ENCODE data around the gene ARHGAP44.

The ARHGAP44 gene

DNA sequence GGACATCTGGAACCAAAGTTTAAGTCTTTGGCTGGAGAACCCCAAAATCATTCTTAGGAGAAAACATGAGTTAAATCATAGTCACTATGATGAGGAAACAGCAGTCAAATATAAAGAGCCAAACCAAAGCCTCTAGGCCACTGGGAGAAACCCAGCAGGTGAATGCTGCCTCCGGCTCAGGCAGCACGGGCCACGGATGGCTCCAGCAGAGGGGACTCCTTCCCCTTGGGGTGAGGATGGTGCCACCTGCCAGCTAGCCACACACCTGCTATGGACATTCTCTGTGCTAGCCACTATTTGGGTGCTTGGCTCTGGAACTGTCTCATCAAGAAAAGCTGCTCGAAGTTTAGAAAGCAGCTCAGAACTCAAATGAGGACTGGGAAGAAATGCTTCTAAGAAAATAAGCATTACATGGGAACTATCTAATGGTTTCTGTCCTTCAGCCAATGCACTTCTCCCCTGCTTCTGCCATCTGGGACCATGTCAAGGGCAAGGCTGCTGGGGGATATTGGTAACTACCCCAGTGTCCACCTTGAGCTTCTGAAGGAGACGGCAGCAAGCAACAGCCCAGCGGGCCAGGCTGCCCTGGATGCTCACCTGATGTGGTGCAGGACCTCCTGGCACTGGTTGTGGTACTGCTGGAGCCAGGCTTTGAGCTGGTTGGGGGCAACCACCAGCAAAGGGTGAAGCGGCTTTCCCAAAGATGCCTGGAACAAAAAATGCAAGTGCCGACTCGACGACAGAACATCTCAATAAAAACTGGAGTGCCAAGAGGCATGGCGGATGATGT, 206.0 kb downstream of the ARHGAP44 start:
- DNase-seq: no peak

GRCh38 chr17:12995896-12996295, 206.6 kb downstream of the ARHGAP44 start:
- no peak for DNase-seq

DNA sequence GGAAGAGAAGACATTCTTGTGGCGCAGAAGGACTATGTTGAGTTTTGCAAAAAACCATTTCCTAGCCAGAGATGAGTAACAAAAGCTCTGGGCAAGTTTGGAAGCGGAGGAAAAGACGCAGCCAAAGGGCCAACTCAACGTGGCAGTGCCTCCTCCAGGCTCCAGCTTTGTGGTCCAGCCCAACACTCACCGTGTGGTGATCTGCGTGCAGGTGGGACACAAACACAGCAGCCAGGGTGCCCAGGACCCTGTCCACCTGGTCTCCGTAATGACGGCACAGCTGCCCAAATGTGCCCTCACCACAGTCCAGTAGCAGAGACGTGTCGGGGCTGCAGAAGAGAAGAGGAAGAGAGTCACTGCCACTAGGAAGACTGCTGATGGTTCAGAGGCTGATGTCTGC, 207.1 kb downstream of the ARHGAP44 start:
- DNase-seq: no peak

- no peak for DNase-seq
Observed at GRCh38 chr17:12996941-12997340, 207.6 kb downstream of the ARHGAP44 start.

- no peak for DNase-seq
Observed at GRCh38 chr17:12998461-12998860, 209.2 kb downstream of the ARHGAP44 start.

GRCh38 chr17:12998874-12999273, 209.6 kb downstream of the ARHGAP44 start:
- no peak for DNase-seq

DNA sequence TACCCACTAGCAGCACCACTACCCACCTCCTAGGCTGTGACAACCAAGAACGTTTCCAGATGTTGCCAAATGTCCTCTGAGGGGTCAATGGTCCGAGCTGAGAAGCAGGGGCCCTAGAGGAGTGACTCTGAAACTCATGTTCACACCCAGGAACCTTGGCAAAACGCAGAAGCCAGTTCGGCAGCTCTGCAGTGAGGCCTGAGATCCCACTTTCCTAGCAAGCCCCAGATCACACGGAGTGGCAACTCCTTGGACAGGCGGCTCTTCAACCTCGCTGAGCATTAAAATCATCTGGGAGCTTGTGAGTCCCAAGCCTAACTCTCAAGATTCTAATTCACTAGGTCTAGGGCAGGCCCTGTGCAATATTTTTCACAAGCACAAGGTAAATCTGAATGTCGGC, 211.3 kb downstream of the ARHGAP44 start:
- no peak for DNase-seq

DNA sequence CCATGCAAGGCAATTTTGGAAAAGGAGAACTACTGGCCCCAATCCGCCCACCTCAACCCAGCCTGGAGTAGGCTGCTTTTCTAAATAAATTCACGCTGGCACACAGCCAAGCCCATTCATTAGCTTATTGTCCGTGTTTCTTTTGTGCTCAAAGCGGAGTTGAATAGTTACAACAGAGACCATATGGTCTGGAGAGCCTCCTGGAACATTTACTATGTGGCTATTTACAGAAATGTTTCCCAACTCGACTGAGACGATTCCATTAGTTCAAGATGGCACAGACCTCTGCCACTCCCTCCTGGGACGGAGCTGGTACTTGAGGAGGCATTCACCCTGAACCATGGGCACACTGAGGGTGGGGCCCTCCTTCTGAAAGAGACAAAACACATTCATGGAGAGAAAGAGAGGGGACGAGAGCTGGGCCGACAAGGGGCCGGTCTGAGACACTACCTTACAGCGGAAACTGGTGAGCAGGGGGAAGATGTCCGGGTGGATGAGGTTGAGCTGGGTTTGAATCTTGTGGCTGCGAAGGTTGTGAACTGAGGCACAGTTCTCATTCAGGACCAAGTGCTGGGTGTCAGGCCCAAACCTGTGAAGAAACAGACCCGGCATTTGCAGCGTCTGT, 212.8 kb downstream of the ARHGAP44 start:
- no peak for DNase-seq

DNA sequence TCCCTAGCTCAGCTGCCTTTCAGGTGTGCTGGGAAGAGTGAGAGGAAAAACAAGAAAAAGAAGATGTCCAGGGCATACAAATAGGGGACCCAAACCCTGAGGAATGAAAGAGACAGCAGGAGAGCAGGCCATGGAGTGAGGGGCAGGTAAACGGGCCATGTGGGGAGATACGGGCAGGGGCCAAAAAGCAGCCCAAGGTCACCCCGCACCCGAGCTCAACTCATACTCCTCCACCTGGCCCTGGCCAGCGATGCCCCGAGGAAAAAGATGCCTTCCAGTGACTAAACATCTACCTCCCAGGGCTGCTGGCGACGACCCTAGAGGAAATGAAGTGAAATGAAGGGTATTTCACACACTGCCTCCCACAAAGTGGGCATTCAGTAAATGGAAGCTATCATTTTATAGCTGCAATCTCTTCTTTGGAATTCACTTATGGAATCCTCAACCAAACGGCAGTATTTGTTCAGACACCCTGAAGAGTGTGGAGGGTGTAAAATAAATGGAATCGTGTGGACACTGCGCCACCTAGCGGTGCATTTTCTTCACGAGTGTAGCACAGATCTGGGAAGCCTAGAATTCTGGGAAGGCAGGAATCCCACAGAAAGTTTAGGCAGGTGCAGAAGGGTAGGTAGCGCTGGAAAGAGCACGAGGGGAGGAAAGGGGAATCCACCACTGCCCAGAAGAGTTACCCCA, 213.6 kb downstream of the ARHGAP44 start:
- DNase-seq: peak; percentile 7

- no peak for DNase-seq
Observed at GRCh38 chr17:13003454-13003851, 214.2 kb downstream of the ARHGAP44 start.

GRCh38 chr17:13003927-13004326, 214.6 kb downstream of the ARHGAP44 start:
- no peak for DNase-seq

DNA sequence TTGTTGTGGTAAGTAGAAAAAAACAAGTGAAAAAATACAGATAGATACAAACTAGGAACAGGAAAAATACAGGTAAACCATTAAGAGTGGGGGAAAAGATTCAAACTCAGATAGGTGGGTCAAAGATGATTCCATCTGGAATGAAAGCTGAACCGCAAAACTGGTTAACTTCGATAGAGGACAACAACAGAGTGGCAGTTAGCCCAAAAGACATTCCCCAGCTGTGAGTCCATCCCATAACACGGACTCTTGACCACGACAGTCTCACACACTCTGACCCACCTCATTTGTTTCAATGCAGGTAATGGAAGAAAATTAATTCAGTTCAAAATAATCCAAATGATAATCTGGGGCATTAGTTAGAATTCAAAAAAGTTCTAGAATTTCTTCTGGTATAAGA, 215.0 kb downstream of the ARHGAP44 start:
- no peak for DNase-seq

- DNase-seq: no peak
Observed at GRCh38 chr17:13005530-13005929, 216.2 kb downstream of the ARHGAP44 start.

DNA sequence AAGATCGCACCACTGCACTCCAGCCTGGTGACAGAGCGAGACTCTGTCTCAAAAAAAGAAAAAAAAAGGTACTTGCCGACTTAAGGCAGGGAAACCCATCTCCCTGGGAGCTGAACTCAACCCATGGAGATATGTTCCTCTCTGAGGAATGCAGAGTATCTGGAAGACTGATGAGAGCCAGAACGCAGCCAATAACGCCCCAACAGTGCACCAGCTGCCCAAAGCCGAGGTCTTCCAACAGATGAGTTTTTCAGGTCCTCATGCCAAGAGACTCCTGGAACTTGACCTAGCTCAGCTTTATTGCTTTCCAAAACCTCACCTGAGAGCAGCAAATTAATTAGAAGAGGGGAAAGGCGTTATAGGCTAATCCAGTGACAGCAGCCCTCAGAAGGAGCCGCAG, 219.2 kb downstream of the ARHGAP44 start:
- no peak for DNase-seq

DNA sequence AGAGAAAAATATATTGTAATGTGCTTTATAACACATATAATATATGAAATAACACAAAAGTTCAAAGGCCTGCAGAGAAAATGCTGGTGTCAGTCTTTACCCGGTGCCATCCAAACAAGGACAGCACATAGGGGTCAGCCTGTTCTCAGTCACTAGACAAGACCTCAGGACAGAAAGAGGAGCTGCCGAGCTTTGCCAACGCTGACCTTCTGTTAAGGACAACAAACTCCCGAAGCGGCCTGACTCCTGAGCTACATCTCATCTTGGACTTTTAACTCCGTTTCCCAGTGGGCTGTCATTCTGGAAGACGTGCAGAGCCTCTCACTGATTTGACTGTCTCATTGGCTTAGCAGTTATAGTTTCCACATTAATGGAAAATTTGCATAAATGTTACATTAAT, 221.7 kb downstream of the ARHGAP44 start:
- no peak for DNase-seq

- no peak for DNase-seq
Observed at GRCh38 chr17:13014801-13015200, 225.5 kb downstream of the ARHGAP44 start.

DNA sequence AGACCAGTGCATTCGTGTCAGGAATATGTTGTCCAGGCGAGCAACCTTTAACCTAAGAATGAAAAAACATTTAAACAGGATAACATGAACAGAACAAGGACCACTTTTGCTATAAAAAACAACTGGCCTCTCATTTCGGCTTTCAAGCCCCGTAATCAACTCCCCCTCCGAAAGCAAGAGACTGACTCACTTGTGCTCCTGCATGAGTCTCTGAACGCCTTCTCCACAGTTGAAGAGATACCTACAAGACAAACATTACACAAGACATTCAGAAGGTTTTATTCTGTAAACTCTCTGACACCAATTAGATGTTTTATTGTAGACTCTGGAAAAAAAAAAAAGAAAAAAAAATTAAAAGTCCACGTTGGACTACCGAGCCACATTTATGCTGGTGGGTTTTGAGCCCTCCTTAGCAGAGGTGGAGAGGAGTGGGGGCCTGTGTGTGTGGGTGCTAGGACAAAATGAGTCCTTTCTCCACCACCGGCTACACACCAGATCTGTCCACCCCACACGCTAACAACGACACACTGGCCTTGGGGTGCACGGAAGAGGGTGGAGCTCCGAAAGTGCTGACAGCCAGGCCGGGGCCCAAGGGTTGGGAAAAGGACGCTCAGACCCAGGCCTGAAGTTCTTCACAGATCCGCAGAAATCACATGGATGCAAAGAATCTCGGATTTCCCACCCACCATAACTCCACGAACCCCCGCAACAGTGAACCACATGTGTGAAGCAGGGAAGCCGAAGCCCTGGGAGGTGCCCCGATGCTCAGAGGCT, 227.8 kb downstream of the ARHGAP44 start:
- DNase-seq: no peak

- DNase-seq: peak; percentile 93
Observed at GRCh38 chr17:13017655-13018459, 228.6 kb downstream of the ARHGAP44 start, which contains the start of gene ELAC2. TSS of gene ELAC2 (minus strand) at chr17:13018027. CDS start at chr17:13017947, 80 bp downstream.

- no peak for DNase-seq
Observed at GRCh38 chr17:13024016-13024415, 234.7 kb downstream of the ARHGAP44 start.

GRCh38 chr17:13024526-13025257, 235.4 kb downstream of the ARHGAP44 start:
- DNase-seq: peak; percentile 56

DNA sequence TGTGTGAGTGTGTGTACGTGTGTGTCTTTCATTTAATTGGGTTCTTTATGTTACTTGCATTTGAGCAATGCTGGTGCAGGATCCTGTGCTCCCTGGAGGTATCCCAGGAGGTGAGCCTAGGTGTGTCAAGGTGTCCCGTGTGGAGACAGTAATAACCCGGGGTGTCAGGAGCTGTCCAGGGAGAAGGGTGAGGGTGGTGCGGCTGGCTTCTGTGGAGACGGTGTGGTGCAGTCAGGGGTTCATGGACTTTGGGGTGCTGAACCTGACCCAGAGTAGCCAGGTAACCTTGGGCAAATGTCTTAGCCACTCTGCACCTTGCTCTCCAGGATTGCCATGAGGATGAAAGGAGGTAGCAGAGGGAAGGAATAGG, 235.9 kb downstream of the ARHGAP44 start:
- DNase-seq: no peak

All from effector CD8-positive, alpha-beta T cell (primary cell).